Upper lobe of left lung (tissue), 4 donors: ENCODE data around the gene DST.

Experiments
- EP300 ChIP-seq, 4 donors: sonication (generic); formaldehyde crosslinking; IDR thresholded peaks; one replicate each; pipeline ENCODE4 v1.5.1; 2017; ENCODE audit warnings: antibody characterized with exemption in 4 of 4, control low read depth in 2 of 4
- POLR2A ChIP-seq, 4 donors: fragments of 450-650 bp; IDR thresholded peaks; one replicate each; pipeline ENCODE4 v1.5.1; 2016 to 2017; ENCODE audit warnings: antibody characterized with exemption in 4 of 4, mild to moderate bottlenecking in 2 of 4
- POLR2AphosphoS5 ChIP-seq, 2 donors: sonication (generic); formaldehyde crosslinking; IDR thresholded peaks; one replicate each; pipeline ENCODE4 v1.5.1; 2017; ENCODE audit warnings: antibody characterized with exemption in 2 of 2
- TF ChIP-seq, protein P1 (sequence below), 6 experiments: fragments of 450-650 bp in 4 of 6; fragments of 200-600 bp in 2 of 6; sonication (generic) in 2 of 6; IDR thresholded peaks; one replicate each; pipeline ENCODE4 v1.5.1; 2016 to 2019; ENCODE audit warnings: antibody characterized with exemption in 6 of 6

DNA sequence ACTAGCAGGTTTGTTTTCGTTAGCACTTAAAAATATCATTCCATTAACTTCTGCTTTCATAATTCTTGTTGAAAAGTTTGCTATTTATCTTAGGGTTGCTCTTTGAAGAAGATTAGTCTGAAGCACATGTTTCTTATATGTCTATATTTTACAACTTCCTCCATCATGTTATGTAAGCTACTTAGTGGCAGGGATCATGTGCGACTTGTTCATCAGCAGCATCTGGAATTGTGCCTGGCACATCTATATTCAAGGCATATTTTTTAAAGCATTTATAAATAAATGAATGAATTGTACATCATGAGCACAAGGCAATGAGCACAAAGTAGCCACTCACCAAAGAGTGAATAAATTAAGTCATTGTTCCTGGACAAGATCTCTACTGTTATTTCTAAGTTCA is 208.1 kb downstream of the DST start:
- TF ChIP-seq, protein P1, sequence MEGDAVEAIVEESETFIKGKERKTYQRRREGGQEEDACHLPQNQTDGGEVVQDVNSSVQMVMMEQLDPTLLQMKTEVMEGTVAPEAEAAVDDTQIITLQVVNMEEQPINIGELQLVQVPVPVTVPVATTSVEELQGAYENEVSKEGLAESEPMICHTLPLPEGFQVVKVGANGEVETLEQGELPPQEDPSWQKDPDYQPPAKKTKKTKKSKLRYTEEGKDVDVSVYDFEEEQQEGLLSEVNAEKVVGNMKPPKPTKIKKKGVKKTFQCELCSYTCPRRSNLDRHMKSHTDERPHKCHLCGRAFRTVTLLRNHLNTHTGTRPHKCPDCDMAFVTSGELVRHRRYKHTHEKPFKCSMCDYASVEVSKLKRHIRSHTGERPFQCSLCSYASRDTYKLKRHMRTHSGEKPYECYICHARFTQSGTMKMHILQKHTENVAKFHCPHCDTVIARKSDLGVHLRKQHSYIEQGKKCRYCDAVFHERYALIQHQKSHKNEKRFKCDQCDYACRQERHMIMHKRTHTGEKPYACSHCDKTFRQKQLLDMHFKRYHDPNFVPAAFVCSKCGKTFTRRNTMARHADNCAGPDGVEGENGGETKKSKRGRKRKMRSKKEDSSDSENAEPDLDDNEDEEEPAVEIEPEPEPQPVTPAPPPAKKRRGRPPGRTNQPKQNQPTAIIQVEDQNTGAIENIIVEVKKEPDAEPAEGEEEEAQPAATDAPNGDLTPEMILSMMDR (IDR thresholded peaks at IDR 0.05) = no peak
- TF ChIP-seq EP300 (IDR thresholded peaks at IDR 0.05) (no peak), POLR2A (IDR thresholded peaks at IDR 0.05) (no peak), POLR2AphosphoS5 (IDR thresholded peaks at IDR 0.05) (no peak)
